Skin epidermis (tissue), 12 donors: ENCODE results near the gene SPAAR.

ENCODE experiments used
- H3K27ac ChIP-seq, 21 experiments: fragments of 200-600 bp; sonication (generic) in 11 of 21; one replicate each; pipeline ENCODE4 v1.5.0; 2020; ENCODE audit warnings: mild to moderate bottlenecking in 3 of 21, inconsistent platforms in 2 of 21, moderate library complexity in 2 of 21
- H3K4me3 ChIP-seq, 7 experiments: fragments of 200-600 bp; sonication (generic) in 2 of 7; one replicate each; pipeline ENCODE4 v1.5.0; 2020; ENCODE audit warnings: inconsistent platforms in 2 of 7, mild to moderate bottlenecking in 2 of 7, moderate library complexity in 1 of 7

Gene SPAAR

DNA sequence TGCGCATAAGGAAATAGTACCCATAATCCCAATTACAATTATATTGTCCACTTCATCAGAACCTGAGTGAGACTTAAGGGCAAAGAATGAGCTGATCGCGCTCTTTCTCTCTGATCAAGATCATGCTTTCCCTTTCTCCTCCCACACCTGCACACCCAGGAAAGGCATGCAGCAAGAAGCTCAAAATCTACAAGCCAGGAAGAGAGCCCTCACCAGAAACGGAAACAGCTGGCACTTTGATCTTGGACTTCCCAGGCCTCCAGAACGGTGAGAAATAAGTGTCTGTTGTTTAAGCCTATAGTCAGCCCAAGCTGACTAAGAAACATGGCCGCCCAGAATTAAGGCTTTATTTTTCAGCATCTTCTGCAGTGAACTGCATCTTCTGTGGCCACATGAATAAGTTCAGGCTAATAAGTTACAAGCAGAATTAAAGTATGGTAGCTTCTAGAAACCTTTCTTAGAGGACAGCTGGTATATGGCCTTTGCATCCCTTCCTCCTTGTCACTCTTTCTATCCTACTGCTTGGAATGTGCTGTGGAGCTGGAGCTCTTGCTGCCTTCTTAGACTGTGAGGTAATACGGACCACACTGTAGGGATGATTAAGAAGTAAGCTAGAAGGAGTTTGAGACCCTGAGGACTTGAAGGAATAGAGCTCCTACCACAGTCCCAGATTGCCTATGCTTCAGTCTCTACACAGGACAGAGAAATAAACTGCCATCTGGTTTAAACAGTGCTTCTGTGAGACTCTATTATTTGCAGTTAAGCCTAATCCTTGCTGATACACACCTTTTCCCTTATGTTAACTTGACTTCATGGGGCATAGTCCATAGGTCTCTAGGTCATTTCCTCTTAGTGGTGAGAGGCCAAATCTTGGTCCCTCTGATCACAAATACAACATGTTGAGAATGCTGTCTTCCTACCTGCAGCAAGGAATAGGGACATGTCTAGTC, 31.4 kb downstream of the SPAAR start:
- no peak overlapping the region for H3K4me3 ChIP-seq
- H3K27ac ChIP-seq, result peak overlapping the region in 1 of 21 experiments; percentile 59

DNA sequence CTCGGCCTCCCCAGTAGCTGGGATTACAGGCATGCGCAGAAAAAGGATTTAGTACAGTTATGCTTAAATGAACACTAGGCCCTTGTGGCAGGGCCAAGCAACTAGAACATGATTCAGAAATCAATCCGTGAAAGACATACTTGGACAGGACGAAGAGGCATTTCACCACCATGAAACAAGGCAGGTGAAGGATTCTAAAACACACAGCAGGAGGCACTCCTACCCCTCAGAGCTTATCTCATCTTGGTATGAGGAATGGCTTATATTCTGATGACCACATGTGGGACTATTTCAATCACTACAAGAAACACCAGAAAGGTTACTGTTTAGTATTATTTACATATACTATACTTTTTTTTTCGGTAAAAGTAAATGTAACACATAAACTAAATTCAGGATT, 33.0 kb downstream of the SPAAR start:
- no peak overlapping the region for H3K4me3 ChIP-seq
- no peak overlapping the region for H3K27ac ChIP-seq

DNA sequence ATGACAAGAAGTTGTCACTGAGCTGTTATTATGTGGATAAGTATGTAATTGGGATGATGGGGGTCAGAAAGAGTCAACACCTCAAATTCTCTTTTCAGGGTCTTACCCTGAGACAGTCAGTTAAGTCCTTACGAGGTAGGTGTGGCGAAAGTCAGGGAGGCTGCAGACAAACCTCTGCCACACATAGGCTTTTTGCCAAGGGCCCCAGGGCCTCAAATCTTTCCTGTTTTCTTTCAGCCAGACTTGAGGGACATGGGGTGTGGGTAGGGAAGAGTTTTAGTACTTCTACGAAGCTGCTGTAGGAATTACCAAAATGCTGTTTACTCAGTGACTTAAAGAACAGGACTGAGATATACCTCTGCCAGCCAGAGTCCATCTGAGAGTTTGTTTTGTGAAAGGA, 34.9 kb downstream of the SPAAR start:
- Histone ChIP-seq H3K27ac (no peak overlapping the region), H3K4me3 (no peak overlapping the region)

- peak overlapping the region in 3 of 21 experiments; percentile 1 to 54 (median 48) for H3K27ac ChIP-seq
- no peak overlapping the region for H3K4me3 ChIP-seq
These were observed 35.6 kb downstream of the SPAAR start for GRCh38 chr9:35944841-35945240.

- H3K4me3 ChIP-seq, result peak overlapping the region in 1 of 7 experiments; percentile 18
- peak overlapping the region in 6 of 21 experiments; percentile 1 to 54 (median 32) for H3K27ac ChIP-seq
These were observed 36.2 kb downstream of the SPAAR start for GRCh38 chr9:35945341-35946018.

DNA sequence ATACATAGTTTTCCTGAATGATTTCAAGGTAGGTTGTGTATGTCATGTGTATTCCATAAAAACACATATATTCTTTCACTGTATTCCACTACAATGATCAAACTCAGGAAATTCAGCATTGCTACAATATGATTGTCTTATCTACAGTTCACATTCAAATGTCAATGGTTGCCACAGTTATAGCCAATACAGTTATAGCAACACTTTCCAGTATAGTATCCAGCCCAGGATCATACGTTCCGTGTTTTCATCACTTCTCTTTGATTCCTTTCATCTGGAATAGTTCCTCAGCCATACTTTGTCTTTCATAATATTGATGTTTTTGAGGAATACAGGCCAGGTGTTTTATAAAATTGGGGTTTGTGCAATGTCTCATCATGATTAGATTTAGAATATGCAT, 39.2 kb downstream of the SPAAR start:
- Histone ChIP-seq H3K4me3 (no peak overlapping the region), H3K27ac (no peak overlapping the region)

DNA sequence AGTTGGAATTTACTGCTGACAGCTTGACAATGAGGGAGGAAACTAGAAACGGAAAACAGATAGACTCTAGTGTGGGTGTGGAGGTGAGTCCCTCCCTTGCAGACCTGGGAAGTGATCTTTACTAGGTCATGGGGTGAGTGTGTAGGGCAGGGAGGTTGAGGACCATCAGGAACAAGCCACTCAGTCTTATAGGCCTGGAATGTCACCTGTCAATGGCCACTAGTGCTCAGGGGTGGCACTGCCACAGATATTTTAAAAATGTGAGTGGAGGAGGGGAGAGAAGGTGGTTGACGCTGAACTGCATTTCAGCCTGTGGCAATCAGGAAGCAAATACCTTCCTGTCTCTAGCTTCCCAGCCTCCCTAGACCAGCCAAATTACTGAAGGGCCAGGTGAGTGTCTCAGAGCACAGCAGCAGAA, 39.6 kb downstream of the SPAAR start:
- no peak overlapping the region for H3K4me3 ChIP-seq
- H3K27ac ChIP-seq, result no peak overlapping the region

GRCh38 chr9:35951736-35952135, 42.4 kb downstream of the SPAAR start:
- H3K4me3 ChIP-seq, result no peak overlapping the region
- no peak overlapping the region for H3K27ac ChIP-seq

- Histone ChIP-seq H3K27ac (no peak overlapping the region), H3K4me3 (no peak overlapping the region)
These were observed 43.4 kb downstream of the SPAAR start for GRCh38 chr9:35952526-35953191.

DNA sequence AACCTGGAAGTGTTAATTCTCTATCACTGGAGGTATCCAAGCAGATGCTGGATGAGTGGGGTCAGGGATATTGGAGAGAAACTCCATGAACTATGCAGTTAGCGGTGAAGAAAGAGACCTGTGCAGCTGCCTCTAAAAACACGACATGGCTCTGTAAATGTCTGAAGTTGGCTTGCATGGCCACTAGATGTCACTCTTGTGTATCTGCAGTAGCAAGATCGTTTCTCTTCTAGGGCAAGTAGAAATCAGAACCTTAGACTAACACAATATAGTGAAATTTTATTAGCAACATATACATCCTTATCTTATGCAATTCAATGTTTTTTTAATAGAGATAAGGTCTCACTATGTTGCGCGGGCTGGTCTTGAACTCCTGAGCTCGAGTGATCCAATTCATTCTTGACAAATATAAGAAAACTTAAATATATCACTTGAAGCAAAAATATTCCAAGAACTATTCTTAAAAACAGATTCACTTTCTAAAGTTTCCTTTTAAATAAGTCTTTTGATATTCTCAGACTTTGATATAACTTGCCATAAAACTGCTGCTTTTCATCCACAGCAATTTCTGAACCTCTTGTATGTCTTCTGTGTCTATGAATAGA, 45.8 kb downstream of the SPAAR start:
- Histone ChIP-seq H3K4me3 (no peak overlapping the region), H3K27ac (no peak overlapping the region)

DNA sequence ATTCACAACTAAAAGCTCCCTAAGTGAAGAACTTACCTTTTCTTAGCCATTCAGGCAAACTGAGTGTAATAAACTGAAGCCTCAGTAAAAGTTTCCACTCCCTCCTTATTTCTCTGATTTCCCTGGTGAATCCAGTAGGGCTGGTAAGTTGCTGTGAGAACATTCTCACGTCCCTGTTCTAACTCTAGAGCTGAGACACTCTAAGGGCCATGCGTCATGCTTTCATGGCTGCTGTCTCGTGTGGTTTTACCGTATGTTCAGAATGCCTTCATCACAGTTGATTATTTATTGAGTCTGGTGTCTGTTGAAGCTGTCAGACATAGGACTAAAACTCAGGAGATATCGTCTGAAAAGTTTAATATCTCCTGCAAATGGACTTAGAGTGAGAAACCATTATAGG, 47.4 kb downstream of the SPAAR start:
- Histone ChIP-seq H3K4me3 (no peak overlapping the region), H3K27ac (no peak overlapping the region)

DNA sequence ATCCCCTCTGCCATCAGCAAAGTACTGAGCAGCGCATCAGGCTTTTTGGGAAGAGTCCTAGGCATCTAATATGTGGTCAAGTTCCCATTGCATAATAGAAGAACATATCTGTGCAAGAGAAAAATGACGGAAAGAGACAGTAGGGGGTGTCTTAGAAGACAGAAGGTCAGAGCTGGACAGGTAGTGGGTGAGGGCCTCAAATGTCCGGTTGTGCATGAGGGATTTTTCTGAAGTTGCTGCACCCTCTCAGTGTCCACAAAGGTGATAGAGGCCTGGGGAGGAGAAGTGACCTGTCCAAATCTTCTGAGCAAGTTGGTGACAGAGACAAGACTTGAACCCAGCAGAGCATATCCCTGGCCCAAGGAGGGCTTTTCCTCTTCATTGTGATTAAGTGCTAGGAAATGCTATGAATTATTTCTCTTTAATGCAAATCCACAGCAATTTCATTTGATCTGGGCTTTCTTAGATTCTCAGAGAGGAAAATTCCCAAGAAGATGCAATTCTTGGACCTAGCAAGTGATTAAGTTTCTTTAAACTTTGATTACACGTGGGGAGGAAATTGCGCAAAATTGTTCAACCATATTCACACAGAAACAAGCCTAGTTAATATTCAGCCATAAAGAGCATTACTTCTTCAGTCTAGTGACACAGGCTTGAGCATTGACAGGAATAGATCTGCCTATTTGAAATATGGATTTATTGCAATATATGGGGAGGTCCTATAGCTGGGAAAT, 49.0 kb downstream of the SPAAR start, which contains the start of gene OR2S2:
Gene OR2S2 (minus strand): TSS at position 51 of the 734 bp plus-strand sequence. CDS start 56 bp downstream, outside the sequence.
- no peak within 1 kb of the TSS for H3K4me3 ChIP-seq
- H3K27ac ChIP-seq, result no peak within 1 kb of the TSS

DNA sequence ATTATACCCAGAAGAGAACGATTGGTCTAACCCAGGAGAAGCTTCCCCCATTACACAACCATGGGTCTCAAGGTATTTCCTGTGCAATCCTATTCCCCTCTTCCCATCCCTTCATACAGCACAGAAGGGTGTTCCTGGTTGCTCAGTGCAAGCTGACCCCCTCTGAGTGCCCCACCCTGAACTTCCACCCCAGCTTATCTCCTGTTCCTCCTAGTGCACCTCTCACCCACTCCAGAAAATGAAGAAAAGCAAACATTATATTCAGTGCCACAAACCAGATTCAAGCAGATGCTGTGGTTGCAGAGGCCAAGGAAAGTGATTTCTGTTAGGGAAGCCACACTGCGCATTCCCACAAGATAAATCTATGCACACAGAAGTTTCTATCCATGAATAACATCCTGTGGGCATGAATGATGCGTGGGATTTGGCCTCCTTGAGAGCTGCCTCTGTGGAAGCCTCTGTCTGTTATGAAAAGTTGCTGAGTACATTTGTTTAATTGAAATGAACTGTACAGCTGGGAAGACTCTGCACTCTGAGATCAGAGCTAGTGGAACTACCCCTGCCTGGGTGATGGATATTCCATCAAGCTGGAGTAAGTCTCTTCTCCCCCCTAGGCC, 50.9 kb downstream of the SPAAR start:
- H3K27ac ChIP-seq, result no peak overlapping the region
- no peak overlapping the region for H3K4me3 ChIP-seq
